Colonic mucosa (tissue), 4 donors: ENCODE data around the gene GOT1. TPM values are rescaled to one million over a fixed set of nuclear protein-coding genes. Genes with fewer than 3 reads are reported as not detected.

Experiments
- DNase-seq: peaks from one replicate; pipeline ENCODE4 v3.0.0-alpha.2; 2020
- H3K27ac ChIP-seq: fragments of 200-600 bp; one replicate; pipeline ENCODE4 v1.8.0; 2021
- H3K27me3 ChIP-seq: fragments of 200-600 bp; one replicate; pipeline ENCODE4 v1.8.0; 2021
- H3K36me3 ChIP-seq: fragments of 200-600 bp; one replicate; pipeline ENCODE4 v1.8.0; 2021
- H3K4me1 ChIP-seq: fragments of 200-600 bp; one replicate; pipeline ENCODE4 v1.8.0; 2021; ENCODE audit warnings: mild to moderate bottlenecking
- H3K4me3 ChIP-seq: fragments of 200-600 bp; one replicate; pipeline ENCODE4 v1.8.0; 2021
- H3K9ac ChIP-seq, 2 donors: one replicate each; pipeline ENCODE4 v1.7.0; 2013; ENCODE audit warnings: control low read depth in 2 of 2, low read depth in 2 of 2, low read length in 2 of 2
- H3K9me3 ChIP-seq: fragments of 200-600 bp; one replicate; pipeline ENCODE4 v1.8.0; 2021
- intact Hi-C: fragments of 100-400 bp; cut with DNase I; formaldehyde crosslinking; loops from one replicate; pipeline ENCODE4 v1.14.1; 2022
- total RNA-seq, 2 donors: library from RNA; stranded (reverse); fragmentation: NEBNext Ultra II Directional in 1 of 2; extraction: Animal tissue kit (Norgen Biotek cat#: 25700) in 1 of 2; gene quantifications; one replicate each; pipeline ENCODE4 v1.2.1, GENCODE V29; 2021
- TF ChIP-seq, protein P1 (sequence below): fragments of 200-600 bp; IDR thresholded peaks from one replicate; pipeline ENCODE4 v1.8.0; 2022; ENCODE audit warnings: antibody characterized with exemption, mild to moderate bottlenecking
- donor health status: healthy.
- donor health status: DM: no; HTN: no; CAD: no.
- donor health status: DM: no; HTN: no; CAD: no.

The GOT1 gene
- total RNA-seq, 2 donors from 2014 or later, result 96.7 to 135 TPM

- Histone ChIP-seq H3K9me3 (no peaks in the 10 kb centered on the region), H3K4me3 (no peak overlapping the region), H3K4me1 (no peaks in the 10 kb centered on the region), H3K9ac (no peak overlapping the region), H3K27ac (no peak overlapping the region), H3K36me3 (peaks cover 6% of the 10 kb centered on the region), H3K27me3 (no peaks in the 10 kb centered on the region)
- no peak for DNase-seq
- intact Hi-C loops, result no loop called here
- TF ChIP-seq, protein P1, sequence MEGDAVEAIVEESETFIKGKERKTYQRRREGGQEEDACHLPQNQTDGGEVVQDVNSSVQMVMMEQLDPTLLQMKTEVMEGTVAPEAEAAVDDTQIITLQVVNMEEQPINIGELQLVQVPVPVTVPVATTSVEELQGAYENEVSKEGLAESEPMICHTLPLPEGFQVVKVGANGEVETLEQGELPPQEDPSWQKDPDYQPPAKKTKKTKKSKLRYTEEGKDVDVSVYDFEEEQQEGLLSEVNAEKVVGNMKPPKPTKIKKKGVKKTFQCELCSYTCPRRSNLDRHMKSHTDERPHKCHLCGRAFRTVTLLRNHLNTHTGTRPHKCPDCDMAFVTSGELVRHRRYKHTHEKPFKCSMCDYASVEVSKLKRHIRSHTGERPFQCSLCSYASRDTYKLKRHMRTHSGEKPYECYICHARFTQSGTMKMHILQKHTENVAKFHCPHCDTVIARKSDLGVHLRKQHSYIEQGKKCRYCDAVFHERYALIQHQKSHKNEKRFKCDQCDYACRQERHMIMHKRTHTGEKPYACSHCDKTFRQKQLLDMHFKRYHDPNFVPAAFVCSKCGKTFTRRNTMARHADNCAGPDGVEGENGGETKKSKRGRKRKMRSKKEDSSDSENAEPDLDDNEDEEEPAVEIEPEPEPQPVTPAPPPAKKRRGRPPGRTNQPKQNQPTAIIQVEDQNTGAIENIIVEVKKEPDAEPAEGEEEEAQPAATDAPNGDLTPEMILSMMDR, result no peak
Observed at GRCh38 chr10:99396471-99396870, 34.0 kb downstream of the GOT1 start.

- no peak overlapping the region for H3K9ac ChIP-seq
- no peaks in the 10 kb centered on the region for H3K27me3 ChIP-seq
- H3K27ac ChIP-seq, result no peak overlapping the region
- no peaks in the 10 kb centered on the region for H3K4me1 ChIP-seq
- peaks cover 6% of the 10 kb centered on the region for H3K36me3 ChIP-seq
- intact Hi-C loops, result no loop called here
- TF ChIP-seq, protein P1, result no peak
- H3K9me3 ChIP-seq, result no peaks in the 10 kb centered on the region
- no peak for DNase-seq
- no peak overlapping the region for H3K4me3 ChIP-seq
Observed at GRCh38 chr10:99395750-99396445, 34.5 kb downstream of the GOT1 start.

DNA sequence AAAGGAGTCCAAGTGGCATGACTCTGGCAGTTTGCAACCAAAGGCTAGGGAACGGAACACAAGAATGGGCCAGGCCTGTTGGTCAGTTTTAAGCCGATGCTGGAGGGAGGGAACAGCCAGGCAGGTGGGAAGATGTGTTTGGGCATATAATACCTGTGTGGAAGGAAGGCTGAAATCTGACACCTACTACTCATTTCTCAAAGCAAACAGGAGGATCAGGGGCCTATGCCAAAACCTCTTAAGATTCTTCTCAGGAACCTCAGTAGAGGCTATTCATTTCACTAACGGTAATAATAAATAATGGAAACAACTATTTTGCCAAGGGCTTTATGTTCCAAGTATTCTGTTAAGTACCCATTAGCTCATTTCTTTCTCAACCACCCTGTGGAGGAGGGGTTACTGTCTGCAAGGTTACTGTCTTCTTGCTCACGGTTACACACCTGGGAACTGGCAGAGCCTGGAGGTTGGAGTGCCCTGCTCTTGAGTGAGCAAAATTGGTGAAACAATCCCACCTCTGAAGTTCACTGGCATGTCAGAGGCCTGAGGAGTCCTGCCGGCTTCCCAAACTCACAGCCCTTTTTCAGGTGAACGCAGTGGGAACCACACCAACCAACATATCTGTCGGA lies 35.5 kb downstream of the GOT1 start:
- Histone ChIP-seq H3K27ac (no peak overlapping the region), H3K4me1 (no peaks in the 10 kb centered on the region), H3K9ac (no peak overlapping the region), H3K36me3 (peaks cover 6% of the 10 kb centered on the region), H3K27me3 (no peaks in the 10 kb centered on the region), H3K4me3 (no peak overlapping the region), H3K9me3 (no peaks in the 10 kb centered on the region)
- no peak for DNase-seq
- intact Hi-C loops, result no loop called here
- TF ChIP-seq, protein P1, result no peak

DNA sequence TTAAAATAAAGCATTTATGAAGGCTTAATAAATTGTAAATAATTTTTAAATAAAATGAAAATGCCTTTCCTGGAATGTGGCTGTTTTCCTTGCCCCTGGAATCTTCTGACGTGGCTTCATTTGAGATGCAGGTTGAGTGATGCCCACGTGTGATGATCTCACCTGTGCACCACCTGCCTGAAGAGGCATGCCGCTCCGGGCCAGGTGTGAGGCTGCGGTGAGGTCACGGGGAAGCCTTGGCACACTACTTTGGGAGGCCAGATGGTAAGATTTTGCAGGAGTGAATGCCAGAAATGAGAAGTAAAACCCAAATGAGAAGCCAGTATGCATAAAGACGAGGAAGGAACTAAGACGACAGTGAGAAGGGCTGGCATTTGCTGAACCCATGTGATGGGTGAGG lies 36.2 kb downstream of the GOT1 start:
- H3K27me3 ChIP-seq, result no peaks in the 10 kb centered on the region
- H3K27ac ChIP-seq, result no peak overlapping the region
- TF ChIP-seq, protein P1, result no peak
- no peaks in the 10 kb centered on the region for H3K9me3 ChIP-seq
- no peaks in the 10 kb centered on the region for H3K4me1 ChIP-seq
- peaks cover 1% of the 10 kb centered on the region for H3K36me3 ChIP-seq
- intact Hi-C loops, result no loop called here
- no peak for DNase-seq
- H3K9ac ChIP-seq, result no peak overlapping the region
- no peak overlapping the region for H3K4me3 ChIP-seq

GRCh38 chr10:99393683-99394082 lies 36.7 kb downstream of the GOT1 start:
- DNase-seq, result no peak
- H3K36me3 ChIP-seq, result no peaks in the 10 kb centered on the region

More at GRCh38 chr10:99393683-99394082, 36.7 kb downstream of the GOT1 start:
- no peak overlapping the region for H3K27ac ChIP-seq
- no peaks in the 10 kb centered on the region for H3K27me3 ChIP-seq
- intact Hi-C loops, result no loop called here
- H3K9me3 ChIP-seq, result no peaks in the 10 kb centered on the region
- no peaks in the 10 kb centered on the region for H3K4me1 ChIP-seq
- H3K4me3 ChIP-seq, result no peak overlapping the region
- no peak overlapping the region for H3K9ac ChIP-seq
- TF ChIP-seq, protein P1, result no peak
